Fibroblast of skin of left biceps (primary cell): ENCODE results near the gene BIRC5.

Experiments used
- DNase-seq, 2 experiments: peaks; one replicate each; pipeline ENCODE4 v3.0.0-alpha.2; 2013; ENCODE audit warnings: low read depth in 2 of 2

BIRC5 gene

DNA sequence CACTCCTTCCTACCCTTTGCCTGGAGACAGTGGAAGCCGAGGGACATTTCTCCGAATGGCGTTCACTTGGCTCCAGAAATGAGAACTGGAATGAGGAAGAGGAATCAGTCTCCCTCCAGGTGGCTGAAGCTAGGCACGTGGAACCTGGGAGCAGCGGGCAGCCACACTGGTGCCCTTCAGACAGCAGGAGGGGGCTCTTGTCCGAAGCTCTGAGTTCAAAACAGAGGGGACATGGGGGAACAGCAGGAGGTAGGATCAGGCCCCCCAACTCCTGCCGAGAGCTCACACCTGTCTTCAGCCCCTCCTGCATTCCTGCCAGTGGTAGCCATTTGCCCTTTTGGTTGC, 58.8 kb downstream of the BIRC5 start:
- no peak for DNase-seq

DNA sequence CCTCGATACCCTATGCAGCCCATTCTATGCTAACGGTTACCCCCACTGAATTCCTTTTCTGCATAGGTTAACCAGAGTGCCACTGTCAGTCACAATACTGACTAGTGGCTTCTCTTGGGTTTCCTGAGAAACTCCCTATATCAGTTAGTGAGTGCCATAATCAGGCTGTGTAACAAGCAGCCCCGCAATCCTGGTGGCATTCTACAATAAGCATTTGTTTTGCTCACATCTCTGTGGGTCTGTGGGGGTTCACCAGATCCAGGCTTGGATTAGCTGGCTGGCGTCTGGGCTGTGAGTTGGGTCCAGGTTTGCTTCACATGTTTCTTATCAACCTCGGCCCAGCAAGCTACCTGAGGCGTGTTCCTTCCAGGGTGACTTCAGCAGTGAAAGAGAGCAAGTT, 59.8 kb downstream of the BIRC5 start:
- no peak for DNase-seq
